OCI-LY7 (cell line): ENCODE data around the gene MT1A. TPM values are rescaled to one million over a fixed set of nuclear protein-coding genes. Genes with fewer than 3 reads are reported as not detected.

Experiments used
- BruUV-seq: library from RNA; stranded (reverse); fragments of 400-500 nt; replicated peaks from 2 replicates; lab custom pipeline; 2021; lab: Mats Ljungman, UMichigan
- CTCF ChIA-PET: fragments of 300-600 bp; sonication (Branson Sonifier 250); formaldehyde crosslinking; loops from one replicate; lab custom pipeline; 2022; ENCODE audit warnings: antibody characterized with exemption; ENCODE audit not compliant: unreplicated experiment; lab: Charles Lee
- POLR2A ChIA-PET: fragments of 300-600 bp; sonication (Branson Sonifier 250); formaldehyde crosslinking; loops from one replicate; lab custom pipeline; 2022; ENCODE audit warnings: antibody characterized with exemption; lab: Charles Lee
- DNase-seq: peaks from one replicate; pipeline ENCODE4 v3.0.0-alpha.2; 2015; ENCODE audit warnings: low spot score
- H2AFZ ChIP-seq: fragments of 200-600 bp; sonication (generic), shearing (Covaris generic); 2 replicates; pipeline ENCODE4 v1.6.1; 2014; ENCODE audit warnings: mild to moderate bottlenecking, antibody characterized with exemption, low read length, moderate library complexity
- H3K27ac ChIP-seq: fragments of 200-600 bp; sonication (generic); 2 replicates; pipeline ENCODE4 v1.5.1; 2014; ENCODE audit warnings: mixed run types, low read depth, mild to moderate bottlenecking, moderate library complexity, low read length, inconsistent platforms; ENCODE audit not compliant: poor library complexity, severe bottlenecking
- H3K36me3 ChIP-seq: fragments of 200-600 bp; sonication (generic); 2 replicates; pipeline ENCODE4 v1.6.1; 2014; ENCODE audit warnings: mild to moderate bottlenecking, antibody characterized with exemption, low read length, moderate library complexity, mixed read lengths; ENCODE audit not compliant: insufficient read depth
- H3K4me1 ChIP-seq: fragments of 200-600 bp; sonication (generic); 2 replicates; pipeline ENCODE4 v1.5.1; 2014; ENCODE audit warnings: mild to moderate bottlenecking, low read length; ENCODE audit not compliant: insufficient read depth, poor library complexity, severe bottlenecking
- H3K4me2 ChIP-seq: fragments of 200-600 bp; sonication (generic); 2 replicates; pipeline ENCODE4 v1.6.1; 2014; ENCODE audit warnings: mild to moderate bottlenecking, low read length
- H3K4me3 ChIP-seq: fragments of 200-600 bp; sonication (generic); 2 replicates; pipeline ENCODE4 v1.5.1; 2014; ENCODE audit warnings: mild to moderate bottlenecking, low read depth, low read length; ENCODE audit not compliant: poor library complexity, severe bottlenecking
- H3K79me2 ChIP-seq: fragments of 200-600 bp; sonication (generic); 2 replicates; pipeline ENCODE4 v1.6.1; 2016; ENCODE audit warnings: low read depth, mild to moderate bottlenecking, low read length, moderate library complexity, mixed read lengths; ENCODE audit not compliant: insufficient read depth
- H3K9me2 ChIP-seq: fragments of 200-600 bp; sonication (generic); 2 replicates; pipeline ENCODE4 v1.6.1; 2016; ENCODE audit warnings: mild to moderate bottlenecking, low read length, mixed read lengths; ENCODE audit not compliant: insufficient read depth
- H3K9me3 ChIP-seq: fragments of 200-600 bp; sonication (generic); 2 replicates; pipeline ENCODE4 v1.6.1; 2014; ENCODE audit warnings: mild to moderate bottlenecking, mixed run types, low read length, mixed read lengths
- H4K20me1 ChIP-seq: fragments of 200-600 bp; sonication (generic); 2 replicates; pipeline ENCODE4 v1.6.1; 2014; ENCODE audit warnings: mild to moderate bottlenecking, antibody characterized with exemption, low read length, moderate library complexity, mixed read lengths; ENCODE audit not compliant: insufficient read depth
- CTCF ChIP-seq: fragments of 200-600 bp; sonication (generic); conservative IDR thresholded peaks from 2 replicates; pipeline ENCODE4 v1.5.1; 2014; ENCODE audit warnings: mild to moderate bottlenecking, antibody characterized with exemption, low read length, moderate library complexity, mixed read lengths
- EZH2phosphoT487 ChIP-seq: fragments of 200-600 bp; sonication (generic); IDR thresholded peaks from 2 replicates; pipeline ENCODE4 v1.6.1; 2018; ENCODE audit warnings: low read depth, borderline replicate concordance, mild to moderate bottlenecking, mixed run types, antibody characterized with exemption, low read length, moderate library complexity, mixed read lengths
- intact Hi-C: fragments of 100-400 bp; cut with micrococcal nuclease; formaldehyde crosslinking; loops from one replicate; pipeline ENCODE4 v1.10.0; 2022; ENCODE audit not compliant: unreplicated experiment
- total RNA-seq, 2 experiments: library from RNA; depleted of rRNA in 1 of 2; stranded (reverse); fragments of >200 nt in 1 of 2; shearing (Covaris generic) in 1 of 2; gene quantifications; 2 replicates each; pipeline ENCODE4 v1.2.3, GENCODE V29; 2014 to 2022

Gene MT1A
- total RNA-seq, 2 experiments from 2014 or later = not detected

DNA sequence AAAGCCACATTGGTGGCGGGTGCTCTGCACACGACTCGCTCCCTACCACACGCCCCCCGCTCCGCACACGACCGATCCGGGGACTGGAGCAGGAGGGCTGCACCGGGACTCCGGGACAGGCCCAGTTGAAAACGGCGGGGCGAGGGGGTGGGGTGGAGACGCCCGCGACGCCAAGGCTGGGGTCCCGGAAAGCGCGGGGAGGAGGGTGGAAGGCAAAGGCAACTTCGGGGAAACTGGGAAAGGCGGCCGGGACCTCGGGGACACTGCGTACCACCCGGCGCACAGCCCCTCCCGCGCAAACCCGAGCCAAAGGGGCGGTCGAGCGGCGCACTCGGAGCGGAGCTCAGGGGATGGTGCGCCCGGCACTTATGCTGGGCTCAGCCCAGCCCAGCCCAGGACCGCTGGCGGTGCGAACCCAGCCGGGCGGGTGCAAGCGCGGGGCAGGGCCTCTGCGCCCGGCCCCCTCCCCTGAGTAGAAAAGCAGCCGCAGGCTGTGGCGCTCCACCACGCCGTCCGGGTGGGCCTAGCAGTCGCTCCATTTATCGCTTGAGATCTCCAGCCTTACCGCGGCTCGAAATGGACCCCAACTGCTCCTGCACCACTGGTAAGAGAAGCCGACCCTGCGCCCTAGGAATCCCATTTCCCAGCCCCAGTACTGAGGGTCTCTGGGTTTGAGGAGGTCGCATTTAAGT is 6.2 kb upstream of the MT1A start, which contains the start of gene MT1M:
Gene MT1M (plus strand): TSS at position 504 of the 692 bp plus-strand sequence. CDS start 73 bp downstream, at position 577.
- no peak within 1 kb of the TSS for H3K4me2 ChIP-seq
- H3K79me2 ChIP-seq = no peaks in the 10 kb centered on the region
- no peaks in the 10 kb centered on the region for H3K9me3 ChIP-seq
- intact Hi-C loops = no loop called here
- peaks cover 9% of the 10 kb centered on the region for H3K4me1 ChIP-seq
- no peaks in the 10 kb centered on the region for H4K20me1 ChIP-seq
- CTCF ChIA-PET = no interaction called here
- no peak within 1 kb of the TSS for H3K4me3 ChIP-seq
- no peaks in the 10 kb centered on the region for H3K9me2 ChIP-seq
- H3K36me3 ChIP-seq = no peaks in the 10 kb centered on the region
- no peak within 1 kb of the TSS for H2AFZ ChIP-seq
- POLR2A ChIA-PET = no interaction called here
- BruUV-seq = no TSS peak
- DNase-seq = no peak
- TF ChIP-seq EZH2phosphoT487 (no peak), CTCF (no peak)
- H3K27ac ChIP-seq = no peak within 1 kb of the TSS

- no TSS peak for BruUV-seq
- CTCF ChIA-PET = interaction anchor here (0.6 kb wide), 1 partner anchor 743 kb away, joined by 3 read pairs; no protein-coding TSS in a partner anchor
- intact Hi-C loops = no loop called here
- H4K20me1 ChIP-seq = no peaks in the 10 kb centered on the region
- no peaks in the 10 kb centered on the region for H3K36me3 ChIP-seq
- TF ChIP-seq EZH2phosphoT487 = no peak
- TF ChIP-seq CTCF = no peak
- peaks cover 9% of the 10 kb centered on the region for H3K4me1 ChIP-seq
- H3K9me2 ChIP-seq = no peaks in the 10 kb centered on the region
- no peak overlapping the region for H3K27ac ChIP-seq
- no peak overlapping the region for H3K4me3 ChIP-seq
- H3K4me2 ChIP-seq = no peak overlapping the region
- DNase-seq = no peak
- no peaks in the 10 kb centered on the region for H3K9me3 ChIP-seq
- H3K79me2 ChIP-seq = no peaks in the 10 kb centered on the region
- no peak overlapping the region for H2AFZ ChIP-seq
- POLR2A ChIA-PET = no interaction called here
These were observed 5.6 kb upstream of the MT1A start for GRCh38 chr16:56632848-56633365.

- POLR2A ChIA-PET = no interaction called here
These were observed 4.9 kb upstream of the MT1A start for GRCh38 chr16:56633535-56633934.

More at GRCh38 chr16:56633535-56633934, 4.9 kb upstream of the MT1A start:
- Histone ChIP-seq H3K4me2 (no peak overlapping the region), H3K27ac (no peak overlapping the region), H3K9me3 (no peaks in the 10 kb centered on the region), H3K9me2 (no peaks in the 10 kb centered on the region), H3K4me3 (no peak overlapping the region), H4K20me1 (no peaks in the 10 kb centered on the region), H3K79me2 (no peaks in the 10 kb centered on the region), H3K36me3 (no peaks in the 10 kb centered on the region), H2AFZ (no peak overlapping the region), H3K4me1 (peaks cover 9% of the 10 kb centered on the region)
- CTCF ChIA-PET = interaction anchor here (0.6 kb wide), 1 partner anchor 744 kb away, joined by 3 read pairs; no protein-coding TSS in a partner anchor
- TF ChIP-seq CTCF (no peak), EZH2phosphoT487 (no peak)
- no TSS peak for BruUV-seq
- no peak for DNase-seq
- intact Hi-C loops = no loop called here
